HepG2 (cell line): ENCODE data around the gene CTSZ. TPM values are rescaled to one million over a fixed set of nuclear protein-coding genes. Genes with fewer than 3 reads are reported as not detected.

Experiments used
- ATAC-seq: fragments of 200-7000 bp; cut with Tn5 transposase; 3 replicates; pipeline ENCODE4 v1.9.1; 2020; ENCODE audit warnings: mild to moderate bottlenecking, moderate library complexity
- BruUV-seq: library from RNA; stranded (reverse); fragments of 400-500 nt; replicated peaks from 2 replicates; lab custom pipeline; 2021; lab: Mats Ljungman, UMichigan
- CTCF ChIA-PET: fragments of 300-600 bp; formaldehyde crosslinking; extraction: SDS; loops from one replicate; lab custom pipeline; 2021; ENCODE audit warnings: low total read pairs, inconsistent platforms, low intra/inter-chr PET ratio; lab: Yijun Ruan, JAX
- POLR2A ChIA-PET: fragments of 350-600 bp; sonication (Branson Sonifier 250); formaldehyde crosslinking; loops from one replicate; lab custom pipeline; 2020; ENCODE audit warnings: antibody characterized with exemption, inconsistent platforms; lab: Yijun Ruan, JAX
- DNase-seq: peaks from one replicate; pipeline ENCODE4 v3.0.0-alpha.2; 2015; ENCODE audit warnings: low spot score
- FAIRE-seq: peaks from 3 replicates; lab custom pipeline; 2011; peaks lifted over from hg19 to GRCh38; lab: Jason Lieb, UNC
- H2AFZ ChIP-seq: one replicate; pipeline ENCODE4 v1.6.1; 2011; ENCODE audit warnings: low read length, inconsistent platforms
- H3K27ac ChIP-seq: fragments of 300-600 bp; 3 replicates; pipeline ENCODE4 v1.8.0; 2011; ENCODE audit warnings: mixed run types, mild to moderate bottlenecking, mixed read lengths, low read length, inconsistent platforms; ENCODE audit not compliant: insufficient read depth; ENCODE audit errors: extremely low read length
- H3K27me3 ChIP-seq, 2 experiments: fragments of 200-600 bp in 1 of 2; 2 replicates in 1 of 2; 3 replicates in 1 of 2; pipeline versions ENCODE4 v1.6.0 to v1.8.0; 2011; ENCODE audit warnings: low read length in 2 of 2, mild to moderate bottlenecking in 2 of 2, moderate library complexity in 2 of 2, inconsistent platforms in 1 of 2; ENCODE audit not compliant: insufficient read depth in 2 of 2, control insufficient read depth in 1 of 2
- H3K36me3 ChIP-seq, 2 experiments: fragments of 200-600 bp in 1 of 2; replicated peaks in 1 of 2; 2 replicates in 1 of 2; 3 replicates in 1 of 2; pipeline versions ENCODE4 v1.5.1 to v1.8.0; 2011; ENCODE audit warnings: low read length in 2 of 2, inconsistent platforms in 1 of 2; ENCODE audit not compliant: insufficient read depth in 2 of 2, control insufficient read depth in 1 of 2
- H3K4me1 ChIP-seq: 2 replicates; pipeline ENCODE4 v1.5.1; 2012; ENCODE audit warnings: low read length, inconsistent platforms; ENCODE audit not compliant: insufficient read depth
- H3K4me2 ChIP-seq: 2 replicates; pipeline ENCODE4 v1.6.0; 2011; ENCODE audit warnings: low read depth, low read length, inconsistent platforms
- H3K4me3 ChIP-seq, 3 experiments: fragments of 200-600 bp in 1 of 3; sonication (generic), shearing (Covaris generic) in 1 of 3; replicated peaks in 1 of 3; 2 replicates each; pipeline ENCODE4 v1.5.1; 2011 to 2016; ENCODE audit warnings: low read length in 3 of 3, inconsistent platforms in 2 of 3, low read depth in 2 of 3, mild to moderate bottlenecking in 2 of 3, control low read depth in 1 of 3, mixed read lengths in 1 of 3; ENCODE audit not compliant: insufficient read depth in 1 of 3
- H3K79me2 ChIP-seq: one replicate; pipeline ENCODE4 v1.6.1; 2011; ENCODE audit warnings: low read length, inconsistent platforms; ENCODE audit not compliant: insufficient read depth
- H3K9ac ChIP-seq: 2 replicates; pipeline ENCODE4 v1.6.0; 2011; ENCODE audit warnings: mild to moderate bottlenecking, low read depth, low read length, inconsistent platforms; ENCODE audit not compliant: insufficient read depth
- H3K9me3 ChIP-seq: 2 replicates; pipeline ENCODE4 v1.5.1; 2012; ENCODE audit warnings: mild to moderate bottlenecking, low read length
- H4K20me1 ChIP-seq: 2 replicates; pipeline ENCODE4 v1.6.0; 2011; ENCODE audit warnings: inconsistent platforms, mild to moderate bottlenecking, low read length, moderate library complexity; ENCODE audit not compliant: insufficient read depth
- ATF7 ChIP-seq, 2 experiments: fragments of 450-650 bp in 1 of 2; sonication (generic) in 1 of 2; formaldehyde crosslinking in 1 of 2; IDR thresholded peaks; 2 replicates each; pipeline versions ENCODE4 v1.4.0 to v1.6.1; 2016 to 2020; ENCODE audit warnings: antibody characterized with exemption in 1 of 2, mild to moderate bottlenecking in 1 of 2, missing genetic modification reagents in 1 of 2
- ZBTB38 ChIP-seq: sonication (generic); formaldehyde crosslinking; IDR thresholded peaks from 2 replicates; pipeline ENCODE4 v1.5.1; 2020; ENCODE audit warnings: mild to moderate bottlenecking, missing genetic modification reagents
- ZC3H13 ChIP-seq: sonication (generic); formaldehyde crosslinking; IDR thresholded peaks from 2 replicates; pipeline ENCODE4 v1.8.1; 2023; ENCODE audit warnings: mild to moderate bottlenecking, missing genetic modification reagents, moderate library complexity
- ZEB1 ChIP-seq: IDR thresholded peaks from 2 replicates; pipeline ENCODE4 v1.6.1; 2012; ENCODE audit warnings: mild to moderate bottlenecking, low read depth, inconsistent platforms; ENCODE audit not compliant: insufficient replicate concordance
- ZHX2 ChIP-seq, 2 experiments: sonication (generic) in 1 of 2; formaldehyde crosslinking in 1 of 2; IDR thresholded peaks; 2 replicates each; pipeline versions ENCODE4 v1.6.1 to v1.9.0; 2014 to 2022; ENCODE audit warnings: antibody characterized with exemption in 1 of 2, borderline replicate concordance in 1 of 2, inconsistent platforms in 1 of 2, low read depth in 1 of 2, missing genetic modification reagents in 1 of 2
- ZNF225 ChIP-seq: sonication (generic); formaldehyde crosslinking; IDR thresholded peaks from 2 replicates; pipeline ENCODE4 v1.4.0; 2020; ENCODE audit warnings: mild to moderate bottlenecking, missing genetic modification reagents
- ZNF274 ChIP-seq: sonication (generic); formaldehyde crosslinking; IDR thresholded peaks from 2 replicates; pipeline ENCODE4 v1.5.1; 2020; ENCODE audit warnings: mild to moderate bottlenecking, missing genetic modification reagents
- ZNF33B ChIP-seq: sonication (generic); formaldehyde crosslinking; IDR thresholded peaks from 2 replicates; pipeline ENCODE4 v1.5.1; 2020; ENCODE audit warnings: mild to moderate bottlenecking, missing genetic modification reagents
- ZNF547 ChIP-seq: sonication (generic); formaldehyde crosslinking; IDR thresholded peaks from 2 replicates; pipeline ENCODE4 v1.5.1; 2020; ENCODE audit warnings: mild to moderate bottlenecking, missing genetic modification reagents
- ZNF550 ChIP-seq: sonication (generic); formaldehyde crosslinking; IDR thresholded peaks from 2 replicates; pipeline ENCODE4 v1.4.0; 2020; ENCODE audit warnings: mild to moderate bottlenecking, missing genetic modification reagents, borderline replicate concordance
- ZNF788 ChIP-seq: sonication (generic); formaldehyde crosslinking; IDR thresholded peaks from 2 replicates; pipeline ENCODE4 v1.5.0; 2020; ENCODE audit warnings: mild to moderate bottlenecking, missing genetic modification reagents, borderline replicate concordance
- ZSCAN21 ChIP-seq: sonication (generic); formaldehyde crosslinking; IDR thresholded peaks from 2 replicates; pipeline ENCODE4 v1.8.0; 2022; ENCODE audit warnings: mild to moderate bottlenecking, missing genetic modification reagents, moderate library complexity, borderline replicate concordance
- ZSCAN25 ChIP-seq: sonication (generic); formaldehyde crosslinking; IDR thresholded peaks from 2 replicates; pipeline ENCODE4 v1.8.0; 2022; ENCODE audit warnings: mild to moderate bottlenecking, missing genetic modification reagents
- WGBS: methylation state at CpG from one replicate; pipeline ENCODE4 v1.1.6; 2017; ENCODE audit warnings: low lambda C conversion rate; 5-methylcytosine and 5-hydroxymethylcytosine counted together
- in situ Hi-C: cut with HindIII; loops from 2 replicates; pipeline ENCODE4 v1.10.0; 2017; ENCODE audit warnings: low pct_unique_long_range_greater_than_20kb; ENCODE audit not compliant: extremely low pct_ligation_motif_present
- intact Hi-C: fragments of 100-400 bp; cut with micrococcal nuclease; formaldehyde crosslinking; loops from one replicate; pipeline ENCODE4 v1.10.0; 2022; ENCODE audit not compliant: unreplicated experiment
- polyA plus RNA-seq, 8 experiments: library from polyadenylated mRNA; depleted of rRNA in 3 of 8; stranded (reverse) in 7 of 8; unstranded in 1 of 8; fragments of >200 nt; fragmentation: Illumina TruSeq in 4 of 8; extraction: Trizol in 4 of 8; gene quantifications; 2 replicates each; pipeline versions ENCODE4 v1.2.1 to v1.2.3, GENCODE V29; 2011 to 2016; ENCODE audit warnings: low read depth in 4 of 8, missing spikeins in 1 of 8, mixed read lengths in 1 of 8; ENCODE audit not compliant: insufficient read depth in 1 of 8
- total RNA-seq, 5 experiments: library from RNA; depleted of rRNA; stranded (reverse); fragments of >200 nt; fragmentation: Illumina TruSeq; extraction: Trizol; gene quantifications; 2 replicates each; pipeline ENCODE4 v1.2.3, GENCODE V29; 2016; ENCODE audit warnings: low read depth in 1 of 5

The CTSZ gene
- total and polyA plus RNA-seq, 2 of the 13 experiments (the other 11 are each of a cell fraction or from before 2014, with no cell fraction given), result 0.33 TPM; not detected in 1

GRCh38 chr20:59003836-59004492, 3.1 kb downstream of the CTSZ start:
- ATAC-seq, result peak; percentile 19
- POLR2A ChIA-PET, result interaction anchor here (1.4 to 1.8 kb wide), 4 partner anchors 11 to 28 kb away, joined by 4 to 11 read pairs (median 6); partner anchors contain the start of gene ATP5F1E
- no peaks in the 10 kb centered on the region for H4K20me1 ChIP-seq
- no peak for DNase-seq
- FAIRE-seq, result no peak
- intact Hi-C loops, result no loop called here
- in situ Hi-C loops, result no loop called here
- H3K27me3 ChIP-seq, result peaks cover 2 to 27% of the 10 kb centered on the region in 2 experiments
- H3K36me3 ChIP-seq, result no peaks in the 10 kb centered on the region
- H3K79me2 ChIP-seq, result no peaks in the 10 kb centered on the region
- WGBS, result 28% methylated on average over 16 of the region's 16 CpGs
- BruUV-seq, result no TSS peak
- CTCF ChIA-PET, result no interaction called here
- peak overlapping the region; percentile 31 for H3K9ac ChIP-seq
- H3K4me2 ChIP-seq, result peak overlapping the region; percentile 90
- peak overlapping the region; percentile 65 for H2AFZ ChIP-seq
- H3K4me3 ChIP-seq, result peak overlapping the region; percentile 13 to 73 (median 21); a peak in 5 of 6 replicates
- no peaks in the 10 kb centered on the region for H3K9me3 ChIP-seq
- H3K4me1 ChIP-seq, result peaks cover 76% of the 10 kb centered on the region
- H3K27ac ChIP-seq, result no peak overlapping the region
- peak; percentile 58; the same call in 1 of the 2 replicates for TF ChIP-seq ZBTB38 (CRISPR knock-in tag)
- 0 out of 2 replicates have a peak, but pooled peaks have one; percentile 32 for TF ChIP-seq ZNF788 (CRISPR knock-in tag)
- TF ChIP-seq ZNF225, result peak; percentile 55; the same call in 1 of the 2 replicates
- TF ChIP-seq ZNF33B (CRISPR knock-in tag), result 0 out of 2 replicates have a peak, but pooled peaks have one; percentile 41
- TF ChIP-seq ATF7 (IDR thresholded peaks at IDR 0.05), result no peak
- no peak for TF ChIP-seq ATF7 (CRISPR knock-in tag; IDR thresholded peaks at IDR 0.05)
- TF ChIP-seq ZHX2 (IDR thresholded peaks at IDR 0.05; ENCODE audit: low read depth), result no peak
- no peak for TF ChIP-seq ZHX2 (CRISPR knock-in tag; IDR thresholded peaks at IDR 0.05; ENCODE audit: borderline replicate concordance)
- TF ChIP-seq ZNF550, result no peak
- TF ChIP-seq ZSCAN25 (CRISPR knock-in tag), result peak; percentile 53; the same call in 1 of the 2 replicates
- peak; percentile 84 for TF ChIP-seq ZNF274 (CRISPR knock-in tag)
- TF ChIP-seq ZSCAN21 (CRISPR knock-in tag), result 0 out of 2 replicates have a peak, but pooled peaks have one; percentile 20
- TF ChIP-seq ZEB1, result peak; percentile 38
- 0 out of 2 replicates have a peak, but pooled peaks have one; percentile 10 for TF ChIP-seq ZC3H13 (CRISPR knock-in tag)
- TF ChIP-seq ZNF547 (CRISPR knock-in tag), result 0 out of 2 replicates have a peak, but pooled peaks have one; percentile 60
